ENCODE measurements around the gene RAP1B.
"Not testable (repeated sequence)": the region's sequence is repeated elsewhere in the genome, so short reads cannot be mapped to it uniquely, and the experiment has no call there.

Gene RAP1B

GRCh38 chr12:68636268-68636667 is 25.6 kb downstream of the RAP1B start:
- Mint-ChIP-seq H3K27ac (peak overlapping the region; percentile 76), H3K9me3 (no peaks in the 10 kb centered on the region), H3K36me3 (ENCODE audit: low read depth) (peaks cover 29% of the 10 kb centered on the region), H3K4me1 (ENCODE audit: low read depth) (peaks cover 95% of the 10 kb centered on the region), H3K27me3 (no peaks in the 10 kb centered on the region), H3K4me3 (no peak overlapping the region)

GRCh38 chr12:68637439-68637838 is 26.7 kb downstream of the RAP1B start:
- H3K4me3 Mint-ChIP-seq, H3K9me3 Mint-ChIP-seq, H3K27me3 Mint-ChIP-seq, H3K27ac Mint-ChIP-seq: not testable (repeated sequence)
- Mint-ChIP-seq H3K4me1 (ENCODE audit: low read depth) (peaks cover 98% of the 10 kb centered on the region), H3K36me3 (ENCODE audit: low read depth) (peaks cover 28% of the 10 kb centered on the region)

GRCh38 chr12:68638171-68638570 is 27.5 kb downstream of the RAP1B start:
- Mint-ChIP-seq H3K4me3 (no peak overlapping the region), H3K4me1 (ENCODE audit: low read depth) (peaks cover 98% of the 10 kb centered on the region), H3K27ac (peak overlapping the region; percentile 36), H3K9me3 (no peaks in the 10 kb centered on the region), H3K36me3 (ENCODE audit: low read depth) (peaks cover 28% of the 10 kb centered on the region), H3K27me3 (no peaks in the 10 kb centered on the region)

GRCh38 chr12:68638721-68639395 is 28.2 kb downstream of the RAP1B start:
- no peak overlapping the region for H3K4me3 Mint-ChIP-seq
- H3K4me1 Mint-ChIP-seq (ENCODE audit: low read depth): peaks cover 96% of the 10 kb centered on the region
- peaks cover 24% of the 10 kb centered on the region for H3K36me3 Mint-ChIP-seq (ENCODE audit: low read depth)
- H3K27me3 Mint-ChIP-seq: no peaks in the 10 kb centered on the region
- peak overlapping the region; percentile 45 for H3K27ac Mint-ChIP-seq
- H3K9me3 Mint-ChIP-seq: no peaks in the 10 kb centered on the region

- H3K9me3 Mint-ChIP-seq: no peaks in the 10 kb centered on the region
- peak overlapping the region; percentile 70 for H3K27ac Mint-ChIP-seq
- H3K36me3 Mint-ChIP-seq (ENCODE audit: low read depth): peaks cover 22% of the 10 kb centered on the region
- H3K27me3 Mint-ChIP-seq: no peaks in the 10 kb centered on the region
- H3K4me1 Mint-ChIP-seq (ENCODE audit: low read depth): peaks cover 96% of the 10 kb centered on the region
- H3K4me3 Mint-ChIP-seq: peak overlapping the region; percentile 30
These were observed 28.7 kb downstream of the RAP1B start for GRCh38 chr12:68639396-68639767.

- Mint-ChIP-seq H3K4me3 (peak overlapping the region; percentile 64), H3K4me1 (ENCODE audit: low read depth) (peaks cover 91% of the 10 kb centered on the region), H3K27ac (peak overlapping the region; percentile 68), H3K9me3 (no peaks in the 10 kb centered on the region), H3K27me3 (no peaks in the 10 kb centered on the region), H3K36me3 (ENCODE audit: low read depth) (peaks cover 32% of the 10 kb centered on the region)
These were observed 30.4 kb downstream of the RAP1B start for GRCh38 chr12:68641138-68641537.

GRCh38 chr12:68646484-68646883 is 35.8 kb downstream of the RAP1B start:
- peaks cover 59% of the 10 kb centered on the region for H3K36me3 Mint-ChIP-seq (ENCODE audit: low read depth)
- H3K9me3 Mint-ChIP-seq: no peaks in the 10 kb centered on the region
- no peak overlapping the region for H3K27ac Mint-ChIP-seq
- no peak overlapping the region for H3K4me3 Mint-ChIP-seq
- peaks cover 69% of the 10 kb centered on the region for H3K4me1 Mint-ChIP-seq (ENCODE audit: low read depth)
- no peaks in the 10 kb centered on the region for H3K27me3 Mint-ChIP-seq

GRCh38 chr12:68647507-68647906 is 36.8 kb downstream of the RAP1B start:
- no peak overlapping the region for H3K4me3 Mint-ChIP-seq
- H3K9me3 Mint-ChIP-seq: no peaks in the 10 kb centered on the region
- peaks cover 56% of the 10 kb centered on the region for H3K36me3 Mint-ChIP-seq (ENCODE audit: low read depth)
- H3K27me3 Mint-ChIP-seq: no peaks in the 10 kb centered on the region
- no peak overlapping the region for H3K27ac Mint-ChIP-seq
- peaks cover 59% of the 10 kb centered on the region for H3K4me1 Mint-ChIP-seq (ENCODE audit: low read depth)

GRCh38 chr12:68648179-68648578 is 37.5 kb downstream of the RAP1B start:
- H3K27me3 Mint-ChIP-seq: no peaks in the 10 kb centered on the region
- H3K9me3 Mint-ChIP-seq: no peaks in the 10 kb centered on the region
- H3K36me3 Mint-ChIP-seq (ENCODE audit: low read depth): peaks cover 52% of the 10 kb centered on the region
- H3K27ac Mint-ChIP-seq: peak overlapping the region; percentile 73
- no peak overlapping the region for H3K4me3 Mint-ChIP-seq
- H3K4me1 Mint-ChIP-seq (ENCODE audit: low read depth): peaks cover 52% of the 10 kb centered on the region

GRCh38 chr12:68665016-68665569 is 54.4 kb downstream of the RAP1B start:
- H3K27me3 Mint-ChIP-seq: no peaks in the 10 kb centered on the region
- H3K27ac Mint-ChIP-seq: peak overlapping the region; percentile 56
- peaks cover 38% of the 10 kb centered on the region for H3K36me3 Mint-ChIP-seq (ENCODE audit: low read depth)
- no peaks in the 10 kb centered on the region for H3K9me3 Mint-ChIP-seq
- peaks cover 33% of the 10 kb centered on the region for H3K4me1 Mint-ChIP-seq (ENCODE audit: low read depth)
- H3K4me3 Mint-ChIP-seq: no peak overlapping the region

GRCh38 chr12:68667291-68667690 is 56.6 kb downstream of the RAP1B start:
- H3K27me3 Mint-ChIP-seq: no peaks in the 10 kb centered on the region
- H3K4me3 Mint-ChIP-seq: no peak overlapping the region
- H3K27ac Mint-ChIP-seq: peak overlapping the region; percentile 36
- H3K36me3 Mint-ChIP-seq (ENCODE audit: low read depth): peaks cover 29% of the 10 kb centered on the region
- peaks cover 42% of the 10 kb centered on the region for H3K4me1 Mint-ChIP-seq (ENCODE audit: low read depth)
- no peaks in the 10 kb centered on the region for H3K9me3 Mint-ChIP-seq

GRCh38 chr12:68667896-68668295 is 57.2 kb downstream of the RAP1B start:
- Mint-ChIP-seq H3K4me1 (ENCODE audit: low read depth) (peaks cover 42% of the 10 kb centered on the region), H3K27ac (peak overlapping the region; percentile 64), H3K27me3 (no peaks in the 10 kb centered on the region), H3K36me3 (ENCODE audit: low read depth) (peaks cover 25% of the 10 kb centered on the region), H3K9me3 (no peaks in the 10 kb centered on the region), H3K4me3 (no peak overlapping the region)

- H3K9me3 Mint-ChIP-seq: no peaks in the 10 kb centered on the region
- peak overlapping the region; percentile 32 for H3K27ac Mint-ChIP-seq
- H3K27me3 Mint-ChIP-seq: no peaks in the 10 kb centered on the region
- peaks cover 5% of the 10 kb centered on the region for H3K36me3 Mint-ChIP-seq (ENCODE audit: low read depth)
- peaks cover 61% of the 10 kb centered on the region for H3K4me1 Mint-ChIP-seq (ENCODE audit: low read depth)
- no peak overlapping the region for H3K4me3 Mint-ChIP-seq
These were observed 60.5 kb downstream of the RAP1B start for GRCh38 chr12:68671179-68671578.

GRCh38 chr12:68673788-68674187 is 63.1 kb downstream of the RAP1B start:
- peaks cover 41% of the 10 kb centered on the region for H3K4me1 Mint-ChIP-seq (ENCODE audit: low read depth)
- H3K27ac Mint-ChIP-seq: peak overlapping the region; percentile 89
- peak overlapping the region; percentile 61 for H3K4me3 Mint-ChIP-seq
- no peaks in the 10 kb centered on the region for H3K27me3 Mint-ChIP-seq
- H3K9me3 Mint-ChIP-seq: no peaks in the 10 kb centered on the region
- H3K36me3 Mint-ChIP-seq (ENCODE audit: low read depth): no peaks in the 10 kb centered on the region

GRCh38 chr12:68674376-68674775 is 63.7 kb downstream of the RAP1B start:
- H3K9me3 Mint-ChIP-seq: no peaks in the 10 kb centered on the region
- peaks cover 41% of the 10 kb centered on the region for H3K4me1 Mint-ChIP-seq (ENCODE audit: low read depth)
- H3K4me3 Mint-ChIP-seq: no peak overlapping the region
- H3K36me3 Mint-ChIP-seq (ENCODE audit: low read depth): no peaks in the 10 kb centered on the region
- H3K27ac Mint-ChIP-seq: peak overlapping the region; percentile 89
- H3K27me3 Mint-ChIP-seq: no peaks in the 10 kb centered on the region
